Esophagus (tissue), 2 donors: ENCODE data around the gene NGRN. TPM values are rescaled to one million over a fixed set of nuclear protein-coding genes. Genes with fewer than 3 reads are reported as not detected.
"Not testable (repeated sequence)": the region's sequence is repeated elsewhere in the genome, so short reads cannot be mapped to it uniquely, and the experiment has no call there.

Experiments used
- H3K27ac ChIP-seq, 2 donors: one replicate each; pipeline ENCODE4 v1.5.1; 2013; ENCODE audit warnings: low read depth in 2 of 2, mild to moderate bottlenecking in 2 of 2, inconsistent platforms in 1 of 2, low read length in 1 of 2, moderate library complexity in 1 of 2
- H3K27me3 ChIP-seq, 2 donors: one replicate each; pipeline ENCODE4 v1.6.1; 2013; ENCODE audit warnings: low read length in 2 of 2, control low read depth in 1 of 2, mild to moderate bottlenecking in 1 of 2; ENCODE audit not compliant: insufficient read depth in 2 of 2, control insufficient read depth in 1 of 2
- H3K36me3 ChIP-seq, 2 donors: one replicate each; pipeline ENCODE4 v1.6.1; 2013; ENCODE audit warnings: low read length in 1 of 2; ENCODE audit not compliant: control insufficient read depth in 2 of 2, insufficient read depth in 2 of 2
- H3K4me1 ChIP-seq, 2 donors: one replicate each; pipeline ENCODE4 v1.6.1; 2013; ENCODE audit warnings: low read length in 1 of 2; ENCODE audit not compliant: control insufficient read depth in 2 of 2, insufficient read depth in 2 of 2
- H3K4me3 ChIP-seq, 2 donors: one replicate each; pipeline ENCODE4 v1.5.1; 2013; ENCODE audit warnings: low read length in 2 of 2, mild to moderate bottlenecking in 2 of 2, low read depth in 1 of 2, moderate library complexity in 1 of 2
- H3K9me3 ChIP-seq, 2 donors: one replicate each; pipeline ENCODE4 v1.6.1; 2013; ENCODE audit warnings: mild to moderate bottlenecking in 2 of 2, low read depth in 1 of 2, low read length in 1 of 2, moderate library complexity in 1 of 2; ENCODE audit not compliant: control insufficient read depth in 2 of 2, insufficient read depth in 1 of 2
- WGBS, 2 donors: extraction: QIAGEN DNeasy Blood & Tissue Kit; methylation state at CpG; one replicate each; pipeline ENCODE4 v1.1.7; 2013; 5-methylcytosine and 5-hydroxymethylcytosine counted together
- polyA plus RNA-seq, 2 donors: library from polyadenylated mRNA; stranded (reverse); fragments of 200-250 nt; gene quantifications; one replicate each; pipeline ENCODE4 v1.2.3, GENCODE V29; 2013
- donor health status: healthy with polysubstance abuse.
- donor health status: Bipolar disorder and iron deficiency.

NGRN gene
- polyA plus RNA-seq, 2 donors = 25.7 to 36.6 TPM

GRCh38 chr15:90294159-90294558 lies 28.7 kb downstream of the NGRN start:
- peaks cover 0 to 6% of the 10 kb centered on the region in 2 donors for H3K4me1 ChIP-seq
- no peak overlapping the region for H3K27ac ChIP-seq
- H3K4me3 ChIP-seq = no peak overlapping the region
- H3K27me3 ChIP-seq = no peaks in the 10 kb centered on the region
- no peaks in the 10 kb centered on the region for H3K9me3 ChIP-seq
- no peaks in the 10 kb centered on the region for H3K36me3 ChIP-seq
- WGBS, 2 donors = 72 to 87% methylated on average over 6 of the region's 6 CpGs

- Histone ChIP-seq H3K27ac (no peak overlapping the region), H3K4me3 (no peak overlapping the region), H3K9me3 (no peaks in the 10 kb centered on the region), H3K27me3 (no peaks in the 10 kb centered on the region), H3K4me1 (peaks cover 0 to 6% of the 10 kb centered on the region in 2 donors), H3K36me3 (no peaks in the 10 kb centered on the region)
- 55 to 72% methylated on average over 16 of the region's 16 CpGs for WGBS, 2 donors
These were observed 29.3 kb downstream of the NGRN start for GRCh38 chr15:90294601-90295269.

GRCh38 chr15:90295270-90295648 lies 29.8 kb downstream of the NGRN start:
- H3K4me3 ChIP-seq = no peak overlapping the region

GRCh38 chr15:90296316-90296884 lies 30.9 kb downstream of the NGRN start:
- 44 to 50% methylated on average over 4 of the region's 4 CpGs for WGBS, 2 donors
- not testable (repeated sequence) for H3K27ac ChIP-seq, H3K27me3 ChIP-seq, H3K36me3 ChIP-seq, H3K4me3 ChIP-seq, H3K9me3 ChIP-seq
- peaks cover 3 to 11% of the 10 kb centered on the region in 2 donors for H3K4me1 ChIP-seq

More at GRCh38 chr15:90295270-90295648, 29.8 kb downstream of the NGRN start:
- H3K27me3 ChIP-seq = no peaks in the 10 kb centered on the region
- H3K9me3 ChIP-seq = no peaks in the 10 kb centered on the region
- H3K4me1 ChIP-seq = peaks cover 0 to 6% of the 10 kb centered on the region in 2 donors
- 55 to 72% methylated on average over 10 of the region's 10 CpGs for WGBS, 2 donors
- no peaks in the 10 kb centered on the region for H3K36me3 ChIP-seq
- H3K27ac ChIP-seq = no peak overlapping the region

- Histone ChIP-seq H3K9me3 (no peaks in the 10 kb centered on the region), H3K4me1 (peaks cover 3 to 9% of the 10 kb centered on the region in 2 donors), H3K4me3 (no peak overlapping the region), H3K36me3 (no peaks in the 10 kb centered on the region), H3K27me3 (no peaks in the 10 kb centered on the region), H3K27ac (no peak overlapping the region)
- WGBS, 2 donors = 84 to 91% methylated on average over 4 of the region's 4 CpGs
These were observed 31.5 kb downstream of the NGRN start for GRCh38 chr15:90297021-90297420.

DNA sequence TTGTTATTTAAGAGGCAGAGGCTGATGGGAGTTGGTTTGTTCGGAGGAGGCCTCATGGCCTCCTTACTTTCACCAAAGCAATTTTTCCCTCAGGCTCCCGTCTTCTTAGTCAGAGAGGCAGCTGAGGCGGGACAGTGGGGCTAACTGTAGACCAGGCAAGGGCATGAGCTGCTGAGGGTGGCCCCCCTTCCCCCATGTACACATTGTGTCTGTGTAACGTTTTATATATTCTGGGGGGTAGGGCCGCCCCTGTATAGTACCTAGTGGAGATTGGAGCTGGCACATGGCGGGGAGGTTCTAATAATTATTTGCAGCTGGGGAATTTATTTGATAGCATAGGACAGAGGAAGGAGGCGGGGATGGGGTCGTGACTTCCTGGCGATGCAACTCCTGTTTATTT lies 35.1 kb downstream of the NGRN start:
- Histone ChIP-seq H3K36me3 (no peaks in the 10 kb centered on the region), H3K9me3 (no peaks in the 10 kb centered on the region), H3K27me3 (no peaks in the 10 kb centered on the region), H3K27ac (no peak overlapping the region), H3K4me3 (no peak overlapping the region), H3K4me1 (peaks cover 3 to 6% of the 10 kb centered on the region in 2 donors)
- 84 to 90% methylated on average over 9 of the region's 9 CpGs for WGBS, 2 donors

GRCh38 chr15:90300988-90301706 lies 35.7 kb downstream of the NGRN start:
- no peak overlapping the region for H3K4me3 ChIP-seq
- H3K27ac ChIP-seq = no peak overlapping the region
- no peaks in the 10 kb centered on the region for H3K9me3 ChIP-seq
- H3K36me3 ChIP-seq = no peaks in the 10 kb centered on the region
- H3K27me3 ChIP-seq = no peaks in the 10 kb centered on the region
- peaks cover 3 to 6% of the 10 kb centered on the region in 2 donors for H3K4me1 ChIP-seq
- 62 to 71% methylated on average over 21 of the region's 21 CpGs for WGBS, 2 donors

DNA sequence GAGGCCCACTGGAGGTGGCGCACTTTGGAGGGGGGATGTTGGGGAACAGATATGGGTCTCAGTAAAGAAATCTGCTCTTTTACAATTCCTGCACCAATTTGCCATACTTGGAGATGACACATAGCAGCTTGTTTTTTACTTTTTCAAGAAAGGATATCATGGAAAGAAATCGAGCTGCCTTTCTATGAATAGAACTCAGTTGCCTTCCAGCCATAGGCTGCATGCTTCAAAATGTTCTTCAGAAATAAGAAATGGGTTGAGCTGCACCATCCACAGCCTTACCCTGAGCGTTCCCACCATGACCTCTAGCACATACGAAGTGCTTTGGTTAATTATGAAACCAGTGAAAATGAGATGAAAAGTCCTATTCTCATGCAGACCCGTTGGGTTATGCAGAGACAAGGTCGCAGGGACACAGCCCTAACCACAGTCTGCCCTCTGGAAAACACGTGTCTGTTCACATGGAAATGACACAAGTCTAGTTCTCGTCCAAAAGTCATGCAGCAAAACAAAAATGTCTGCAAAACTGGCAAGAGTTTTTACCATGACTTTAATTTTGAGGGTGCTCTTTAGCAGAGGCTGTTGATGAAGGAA lies 36.3 kb downstream of the NGRN start:
- H3K9me3 ChIP-seq = no peaks in the 10 kb centered on the region
- H3K27me3 ChIP-seq = no peaks in the 10 kb centered on the region
- H3K27ac ChIP-seq = no peak overlapping the region
- H3K4me1 ChIP-seq = peaks cover 3 to 6% of the 10 kb centered on the region in 2 donors
- WGBS, 2 donors = 66 to 77% methylated on average over 8 of the region's 8 CpGs
- H3K4me3 ChIP-seq = no peak overlapping the region
- no peaks in the 10 kb centered on the region for H3K36me3 ChIP-seq

DNA sequence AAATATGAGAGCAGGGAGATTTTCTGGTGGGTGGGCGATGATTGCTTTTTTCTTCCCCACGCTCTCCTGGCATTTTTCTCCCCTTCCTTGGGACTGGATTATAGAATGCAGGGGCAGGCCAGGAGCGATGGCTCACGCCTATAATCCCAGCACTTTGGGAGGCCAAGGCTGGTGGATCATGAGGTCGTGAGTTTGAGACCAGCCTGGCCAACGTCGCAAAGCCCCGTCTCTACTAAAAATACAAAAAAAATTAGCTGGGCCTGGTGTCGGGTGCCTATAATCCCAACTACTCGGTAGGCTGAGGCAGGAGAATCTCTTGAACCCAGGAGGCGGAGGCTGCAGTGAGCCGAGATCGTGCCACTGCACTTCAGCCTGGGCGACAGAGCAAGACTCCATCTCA lies 39.9 kb downstream of the NGRN start:
- H3K27ac ChIP-seq, H3K4me1 ChIP-seq, H3K4me3 ChIP-seq, H3K36me3 ChIP-seq, H3K27me3 ChIP-seq, H3K9me3 ChIP-seq: not testable (repeated sequence)
- 94 to 95% methylated on average over 14 of the region's 14 CpGs for WGBS, 2 donors
